ENCODE data around the gene UCKL1.
A peak's percentile ranks its signal among the peaks of the same experiment; 100 is the strongest.

GRCh38 chr20:63980806-63981728, 24.9 kb upstream of the UCKL1 start, which contains the start of gene PRPF6:
- TF ChIP-seq CTCF (IDR thresholded peaks at IDR 0.05) (peak; percentile 96), POLR2AphosphoS5 (IDR thresholded peaks at IDR 0.05; ENCODE audit: low read depth, low read length) (peak; percentile 68), SIN3A (IDR thresholded peaks at IDR 0.05; ENCODE audit: borderline replicate concordance, insufficient read depth, low read depth, low read length) (peak; percentile 63; the same call in 1 of the 2 replicates), REST (IDR thresholded peaks at IDR 0.05; ENCODE audit: insufficient read depth in 1 of 2, low read depth in 2 of 2, low read length in 1 of 2) (no peak)
